NT2/D1 (cell line): ENCODE measurements around the gene TEX13C.
"Not testable (repeated sequence)": the region's sequence is repeated elsewhere in the genome, so short reads cannot be mapped to it uniquely, and the experiment has no call there.

Experiments
- DNase-seq: peaks from one replicate; pipeline ENCODE4 v3.0.0-alpha.2; 2011; ENCODE audit warnings: low read depth, low spot score
- H3K27me3 ChIP-seq: 2 replicates; pipeline ENCODE4 v1.6.0; 2011; ENCODE audit warnings: mild to moderate bottlenecking; ENCODE audit not compliant: insufficient read length, insufficient read depth
- H3K36me3 ChIP-seq: 2 replicates; pipeline ENCODE4 v1.6.1; 2011; ENCODE audit warnings: mild to moderate bottlenecking, low read length, mixed read lengths; ENCODE audit not compliant: insufficient read depth, insufficient read length
- H3K4me1 ChIP-seq: 2 replicates; pipeline ENCODE4 v1.5.1; 2011; ENCODE audit not compliant: insufficient read depth, insufficient read length
- H3K4me3 ChIP-seq: 2 replicates; pipeline ENCODE4 v1.5.1; 2011; ENCODE audit warnings: low read depth; ENCODE audit not compliant: insufficient read length
- H3K9ac ChIP-seq: 2 replicates; pipeline ENCODE4 v1.6.0; 2011; ENCODE audit warnings: low read depth; ENCODE audit not compliant: insufficient read length
- H3K9me3 ChIP-seq: 2 replicates; pipeline ENCODE4 v1.5.1; 2011; ENCODE audit warnings: mild to moderate bottlenecking, low read length; ENCODE audit not compliant: insufficient read depth
- SUZ12 ChIP-seq: IDR thresholded peaks from 2 replicates; pipeline ENCODE4 v1.6.1; 2011; ENCODE audit not compliant: insufficient read length, insufficient read depth; ENCODE audit errors: extremely low read depth
- YY1 ChIP-seq: IDR thresholded peaks from 2 replicates; pipeline ENCODE4 v1.6.1; 2011; ENCODE audit not compliant: insufficient read length, insufficient read depth
- ZNF274 ChIP-seq: IDR thresholded peaks from 2 replicates; pipeline ENCODE4 v1.6.1; 2011; ENCODE audit warnings: mild to moderate bottlenecking, low read depth, low read length

The TEX13C gene

GRCh38 chrX:125295337-125295736 lies 24.3 kb upstream of the TEX13C start:
- TF ChIP-seq YY1 (no peak), SUZ12 (no peak), ZNF274 (no peak)
- no peak overlapping the region for H3K9ac ChIP-seq
- H3K27me3 ChIP-seq, result no peaks in the 10 kb centered on the region
- H3K9me3 ChIP-seq, result no peaks in the 10 kb centered on the region
- H3K4me3 ChIP-seq, result no peak overlapping the region
- H3K4me1 ChIP-seq, result no peaks in the 10 kb centered on the region
- H3K36me3 ChIP-seq, result no peaks in the 10 kb centered on the region
- DNase-seq, result no peak

GRCh38 chrX:125298871-125299270 lies 20.8 kb upstream of the TEX13C start:
- no peaks in the 10 kb centered on the region for H3K4me1 ChIP-seq
- TF ChIP-seq SUZ12, result no peak
- no peak for TF ChIP-seq ZNF274
- no peak for TF ChIP-seq YY1
- H3K4me3 ChIP-seq, result no peak overlapping the region
- no peak for DNase-seq
- no peak overlapping the region for H3K9ac ChIP-seq
- H3K9me3 ChIP-seq, result no peaks in the 10 kb centered on the region
- no peaks in the 10 kb centered on the region for H3K27me3 ChIP-seq
- H3K36me3 ChIP-seq, result no peaks in the 10 kb centered on the region

GRCh38 chrX:125306335-125306866 lies 13.3 kb upstream of the TEX13C start:
- DNase-seq, result no peak
- H3K27me3 ChIP-seq, result no peaks in the 10 kb centered on the region

GRCh38 chrX:125308653-125309052 lies 11.0 kb upstream of the TEX13C start:
- Histone ChIP-seq H3K4me3 (no peak overlapping the region), H3K27me3 (no peaks in the 10 kb centered on the region), H3K4me1 (no peaks in the 10 kb centered on the region), H3K9me3 (no peaks in the 10 kb centered on the region), H3K36me3 (no peaks in the 10 kb centered on the region), H3K9ac (no peak overlapping the region)
- TF ChIP-seq SUZ12, result no peak
- no peak for TF ChIP-seq ZNF274
- TF ChIP-seq YY1, result no peak
- DNase-seq, result no peak

More at GRCh38 chrX:125306335-125306866, 13.3 kb upstream of the TEX13C start:
- no peak overlapping the region for H3K4me3 ChIP-seq
- H3K9me3 ChIP-seq, result no peaks in the 10 kb centered on the region
- no peaks in the 10 kb centered on the region for H3K4me1 ChIP-seq
- no peaks in the 10 kb centered on the region for H3K36me3 ChIP-seq
- TF ChIP-seq ZNF274, result no peak
- TF ChIP-seq YY1, result no peak
- no peak for TF ChIP-seq SUZ12
- no peak overlapping the region for H3K9ac ChIP-seq

- not testable (repeated sequence) for H3K9ac ChIP-seq
Observed at GRCh38 chrX:125319166-125319565, 505 bp upstream of the TEX13C start.

GRCh38 chrX:125322431-125322830 lies 2.8 kb downstream of the TEX13C start:
- Histone ChIP-seq H3K27me3 (no peaks in the 10 kb centered on the region), H3K4me1 (no peaks in the 10 kb centered on the region), H3K36me3 (no peaks in the 10 kb centered on the region), H3K9ac (no peak overlapping the region), H3K9me3 (no peaks in the 10 kb centered on the region), H3K4me3 (no peak overlapping the region)
- TF ChIP-seq YY1 (no peak), ZNF274 (no peak), SUZ12 (no peak)
- DNase-seq, result no peak

More at GRCh38 chrX:125319166-125319565, 505 bp upstream of the TEX13C start:
- not testable (repeated sequence) for H3K4me3 ChIP-seq, H3K27me3 ChIP-seq, H3K9me3 ChIP-seq, H3K36me3 ChIP-seq, DNase-seq, H3K4me1 ChIP-seq

GRCh38 chrX:125326599-125326998 lies 6.9 kb downstream of the TEX13C start:
- Histone ChIP-seq H3K4me3 (no peak overlapping the region), H3K36me3 (no peaks in the 10 kb centered on the region), H3K4me1 (no peaks in the 10 kb centered on the region), H3K9me3 (no peaks in the 10 kb centered on the region), H3K27me3 (no peaks in the 10 kb centered on the region), H3K9ac (no peak overlapping the region)
- TF ChIP-seq ZNF274 (no peak), YY1 (no peak), SUZ12 (no peak)
- DNase-seq, result no peak

- Histone ChIP-seq H3K9me3 (no peaks in the 10 kb centered on the region), H3K9ac (no peak overlapping the region), H3K36me3 (no peaks in the 10 kb centered on the region), H3K27me3 (no peaks in the 10 kb centered on the region), H3K4me1 (no peaks in the 10 kb centered on the region), H3K4me3 (no peak overlapping the region)
- DNase-seq, result no peak
- TF ChIP-seq SUZ12, result no peak
- no peak for TF ChIP-seq YY1
- TF ChIP-seq ZNF274, result no peak
Observed at GRCh38 chrX:125327891-125328290, 8.2 kb downstream of the TEX13C start.
